ENCODE measurements around the gene NRDE2. TPM values are rescaled to one million over a fixed set of nuclear protein-coding genes. Genes with fewer than 3 reads are reported as not detected.

NRDE2 gene
- total RNA-seq, 1 experiment from 2014 or later, result 19.5 TPM

DNA sequence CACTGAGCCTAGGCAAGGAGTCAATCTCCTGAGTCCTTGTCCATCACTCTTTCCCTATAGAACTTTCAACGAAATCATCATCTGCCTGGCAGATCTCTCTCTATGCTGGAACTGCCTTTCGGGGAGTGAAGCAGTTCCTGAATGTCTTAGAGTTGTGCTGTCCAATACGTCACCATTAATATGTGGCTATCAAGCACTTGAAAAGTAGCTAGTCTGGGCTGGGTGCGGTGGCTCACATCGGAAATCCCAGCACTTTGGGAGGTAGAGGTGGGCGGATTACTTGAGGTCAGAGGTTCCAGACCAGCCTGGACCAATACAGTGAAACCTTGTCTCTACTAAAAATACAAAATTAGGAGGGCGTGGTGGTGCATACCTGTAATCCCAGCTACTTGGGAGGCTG lies 35.1 kb downstream of the NRDE2 start:
- Histone ChIP-seq H3K9me3 (ENCODE audit: low read length) (no peaks in the 10 kb centered on the region), H2AFZ (ENCODE audit: low read length) (no peak overlapping the region), H3K9ac (ENCODE audit: low read length) (no peak overlapping the region), H3K36me3 (ENCODE audit: insufficient read depth, low read length) (peaks cover 42% of the 10 kb centered on the region), H3K79me2 (ENCODE audit: low read length) (peaks cover 17% of the 10 kb centered on the region), H3K4me3 (ENCODE audit: low read length) (no peak overlapping the region), H3K9me2 (replicated peaks; ENCODE audit: insufficient read depth, low read length) (no peaks in the 10 kb centered on the region), H3K27ac (ENCODE audit: low read length) (no peak overlapping the region), H4K20me1 (ENCODE audit: insufficient read depth, low read depth, low read length) (0 out of 2 replicates have a peak, but pooled peaks cover 4% of the 10 kb centered on the region), H3K4me1 (ENCODE audit: low read length) (no peaks in the 10 kb centered on the region), H3K4me2 (ENCODE audit: low read depth, low read length, poor library complexity, severe bottlenecking) (no peak overlapping the region), H3K27me3 (ENCODE audit: low read length) (no peaks in the 10 kb centered on the region)
- DNase-seq, result no peak

DNA sequence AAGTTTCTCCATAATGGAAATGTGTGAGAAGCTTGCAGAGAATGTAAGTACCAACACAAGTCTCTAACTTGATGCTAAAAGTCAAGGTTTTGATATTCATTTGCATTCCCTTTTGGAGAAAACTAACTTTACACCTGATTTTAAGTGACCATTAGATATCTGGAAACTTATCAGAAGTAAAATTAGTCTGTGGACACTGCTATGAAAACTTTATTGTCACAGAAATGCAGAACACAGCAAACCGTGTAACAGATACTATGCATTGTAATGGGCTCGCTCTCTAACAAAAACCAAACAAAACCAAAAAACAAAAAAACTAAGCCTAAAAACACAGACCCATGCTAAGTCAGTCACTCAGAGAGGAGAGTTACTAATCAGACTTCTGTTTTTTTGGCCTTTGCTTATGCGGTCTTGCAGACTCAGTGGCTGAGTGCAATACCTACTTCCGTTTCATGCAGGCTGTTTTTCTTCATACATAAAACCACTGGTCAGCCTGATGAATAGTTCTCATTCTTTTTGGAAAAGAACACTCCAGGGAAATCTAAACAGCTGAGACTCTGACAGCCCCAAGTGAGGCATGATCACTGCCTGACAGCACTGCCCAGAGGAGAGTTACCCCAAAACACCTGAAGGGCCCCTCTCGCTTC lies 35.7 kb downstream of the NRDE2 start:
- Histone ChIP-seq H3K27me3 (ENCODE audit: low read length) (no peaks in the 10 kb centered on the region), H3K27ac (ENCODE audit: low read length) (no peak overlapping the region), H3K79me2 (ENCODE audit: low read length) (peaks cover 17% of the 10 kb centered on the region), H3K36me3 (ENCODE audit: insufficient read depth, low read length) (peaks cover 46% of the 10 kb centered on the region), H3K9me3 (ENCODE audit: low read length) (no peaks in the 10 kb centered on the region), H3K4me3 (ENCODE audit: low read length) (no peak overlapping the region), H3K4me2 (ENCODE audit: low read depth, low read length, poor library complexity, severe bottlenecking) (no peak overlapping the region), H3K9me2 (replicated peaks; ENCODE audit: insufficient read depth, low read length) (no peaks in the 10 kb centered on the region), H4K20me1 (ENCODE audit: insufficient read depth, low read depth, low read length) (no peaks in the 10 kb centered on the region), H3K4me1 (ENCODE audit: low read length) (no peaks in the 10 kb centered on the region), H3K9ac (ENCODE audit: low read length) (no peak overlapping the region), H2AFZ (ENCODE audit: low read length) (no peak overlapping the region)
- DNase-seq, result no peak

DNA sequence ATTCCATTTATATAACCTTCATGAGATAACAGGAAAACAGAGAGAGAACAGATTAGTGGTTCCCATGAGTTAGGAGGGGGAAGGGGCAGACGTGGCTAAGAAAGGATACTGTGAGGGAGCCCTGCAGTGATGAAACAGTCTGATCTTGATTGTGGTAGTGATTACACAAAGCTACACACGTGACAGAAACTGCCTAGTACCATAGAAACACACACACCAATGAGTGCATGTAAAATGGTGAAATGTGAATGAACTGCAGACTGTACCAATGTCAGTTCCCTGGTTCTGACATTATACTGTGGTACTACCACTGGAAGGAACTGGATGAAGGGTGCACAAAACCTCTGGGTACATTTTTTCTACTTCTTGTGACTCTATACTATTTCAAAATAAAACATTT lies 36.9 kb downstream of the NRDE2 start:
- Histone ChIP-seq H3K4me1 (ENCODE audit: low read length) (no peaks in the 10 kb centered on the region), H3K9ac (ENCODE audit: low read length) (no peak overlapping the region), H3K4me2 (ENCODE audit: low read depth, low read length, poor library complexity, severe bottlenecking) (no peak overlapping the region), H3K27me3 (ENCODE audit: low read length) (no peaks in the 10 kb centered on the region), H3K36me3 (ENCODE audit: insufficient read depth, low read length) (peaks cover 39% of the 10 kb centered on the region), H3K9me2 (replicated peaks; ENCODE audit: insufficient read depth, low read length) (no peaks in the 10 kb centered on the region), H3K4me3 (ENCODE audit: low read length) (no peak overlapping the region), H2AFZ (ENCODE audit: low read length) (no peak overlapping the region), H3K79me2 (ENCODE audit: low read length) (peaks cover 10% of the 10 kb centered on the region), H3K27ac (ENCODE audit: low read length) (no peak overlapping the region), H3K9me3 (ENCODE audit: low read length) (no peaks in the 10 kb centered on the region), H4K20me1 (ENCODE audit: insufficient read depth, low read depth, low read length) (no peaks in the 10 kb centered on the region)
- DNase-seq, result no peak

DNA sequence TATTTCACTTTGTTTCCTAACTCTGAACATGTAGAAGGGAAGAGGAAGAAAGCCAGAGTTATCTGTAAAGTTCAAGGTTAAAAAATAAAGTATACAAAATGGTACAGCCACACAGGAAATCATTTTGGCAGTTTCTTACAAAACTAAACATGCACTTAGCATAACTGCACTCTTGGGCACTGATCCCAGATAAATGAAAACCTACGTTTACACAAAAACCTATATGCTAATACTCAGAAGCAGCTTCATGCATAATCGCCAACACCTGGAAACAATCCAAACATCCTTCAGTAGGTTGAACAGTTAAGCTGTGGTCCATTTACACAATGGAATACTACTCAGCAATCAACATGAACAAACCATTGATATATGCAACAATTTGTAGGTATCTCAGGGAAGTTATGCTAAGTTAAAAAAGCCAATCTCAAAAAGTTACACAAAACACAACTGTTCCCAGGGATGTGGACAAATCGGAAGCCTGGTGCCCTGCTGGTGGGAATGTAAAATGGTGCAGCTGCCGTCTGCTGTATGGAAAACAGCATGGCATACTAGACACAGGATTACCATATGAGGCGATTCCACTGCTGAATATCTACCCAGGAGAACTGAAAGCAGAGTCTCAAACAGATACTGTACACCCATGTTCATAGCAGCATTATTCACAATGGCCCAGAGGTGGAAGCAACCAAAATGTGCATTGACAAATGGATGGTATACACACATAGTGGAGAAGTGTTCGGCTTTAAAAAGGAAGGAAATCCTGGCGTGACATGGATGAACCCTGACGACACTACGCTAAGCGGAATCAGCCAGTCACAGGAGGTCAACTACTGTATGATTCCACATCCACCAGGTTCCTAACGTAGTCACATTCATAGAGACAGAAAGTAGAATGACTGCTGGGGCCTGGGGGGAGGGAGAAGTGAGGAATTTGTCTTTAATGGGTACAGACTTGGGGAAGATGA lies 37.7 kb downstream of the NRDE2 start:
- no peak overlapping the region for H3K4me3 ChIP-seq (ENCODE audit: low read length)
- no peak for DNase-seq
- peaks cover 38% of the 10 kb centered on the region for H3K36me3 ChIP-seq (ENCODE audit: insufficient read depth, low read length)

DNA sequence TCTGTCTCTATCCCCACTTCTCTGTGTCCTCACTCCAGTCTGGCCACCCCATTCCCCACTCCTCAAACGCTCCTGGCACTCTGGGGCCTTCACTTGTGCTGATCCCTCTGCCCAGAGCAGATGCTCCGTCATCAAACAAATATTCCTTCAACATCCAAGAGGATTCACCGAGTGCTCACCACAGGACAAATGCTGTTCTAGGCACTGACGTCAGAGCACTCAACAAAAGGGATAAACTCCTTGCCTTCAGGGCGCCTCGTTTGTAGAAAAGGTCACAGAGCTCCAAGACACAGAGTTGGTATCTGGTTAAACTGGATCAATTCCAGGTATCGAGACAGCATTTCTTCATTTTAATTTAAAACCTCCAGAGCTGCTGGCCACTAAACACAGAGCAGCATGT lies 40.0 kb downstream of the NRDE2 start:
- Histone ChIP-seq H4K20me1 (ENCODE audit: insufficient read depth, low read depth, low read length) (no peaks in the 10 kb centered on the region), H2AFZ (ENCODE audit: low read length) (no peak overlapping the region), H3K4me2 (ENCODE audit: low read depth, low read length, poor library complexity, severe bottlenecking) (no peak overlapping the region), H3K4me3 (ENCODE audit: low read length) (no peak overlapping the region), H3K9me2 (replicated peaks; ENCODE audit: insufficient read depth, low read length) (no peaks in the 10 kb centered on the region), H3K36me3 (ENCODE audit: insufficient read depth, low read length) (peaks cover 35% of the 10 kb centered on the region), H3K4me1 (ENCODE audit: low read length) (no peaks in the 10 kb centered on the region), H3K79me2 (ENCODE audit: low read length) (peaks cover 9% of the 10 kb centered on the region; the same call in 1 of the 2 replicates), H3K27ac (ENCODE audit: low read length) (no peak overlapping the region), H3K27me3 (ENCODE audit: low read length) (no peaks in the 10 kb centered on the region), H3K9me3 (ENCODE audit: low read length) (no peaks in the 10 kb centered on the region), H3K9ac (ENCODE audit: low read length) (no peak overlapping the region)
- no peak for DNase-seq

More for the DNA sequence above, 37.7 kb downstream of the NRDE2 start:
- Histone ChIP-seq H3K79me2 (ENCODE audit: low read length) (peaks cover 9% of the 10 kb centered on the region; the same call in 1 of the 2 replicates), H3K9me2 (replicated peaks; ENCODE audit: insufficient read depth, low read length) (no peaks in the 10 kb centered on the region), H3K4me1 (ENCODE audit: low read length) (no peaks in the 10 kb centered on the region), H3K9ac (ENCODE audit: low read length) (no peak overlapping the region), H4K20me1 (ENCODE audit: insufficient read depth, low read depth, low read length) (no peaks in the 10 kb centered on the region), H2AFZ (ENCODE audit: low read length) (no peak overlapping the region), H3K9me3 (ENCODE audit: low read length) (no peaks in the 10 kb centered on the region), H3K4me2 (ENCODE audit: low read depth, low read length, poor library complexity, severe bottlenecking) (no peak overlapping the region), H3K27ac (ENCODE audit: low read length) (no peak overlapping the region), H3K27me3 (ENCODE audit: low read length) (no peaks in the 10 kb centered on the region)

DNA sequence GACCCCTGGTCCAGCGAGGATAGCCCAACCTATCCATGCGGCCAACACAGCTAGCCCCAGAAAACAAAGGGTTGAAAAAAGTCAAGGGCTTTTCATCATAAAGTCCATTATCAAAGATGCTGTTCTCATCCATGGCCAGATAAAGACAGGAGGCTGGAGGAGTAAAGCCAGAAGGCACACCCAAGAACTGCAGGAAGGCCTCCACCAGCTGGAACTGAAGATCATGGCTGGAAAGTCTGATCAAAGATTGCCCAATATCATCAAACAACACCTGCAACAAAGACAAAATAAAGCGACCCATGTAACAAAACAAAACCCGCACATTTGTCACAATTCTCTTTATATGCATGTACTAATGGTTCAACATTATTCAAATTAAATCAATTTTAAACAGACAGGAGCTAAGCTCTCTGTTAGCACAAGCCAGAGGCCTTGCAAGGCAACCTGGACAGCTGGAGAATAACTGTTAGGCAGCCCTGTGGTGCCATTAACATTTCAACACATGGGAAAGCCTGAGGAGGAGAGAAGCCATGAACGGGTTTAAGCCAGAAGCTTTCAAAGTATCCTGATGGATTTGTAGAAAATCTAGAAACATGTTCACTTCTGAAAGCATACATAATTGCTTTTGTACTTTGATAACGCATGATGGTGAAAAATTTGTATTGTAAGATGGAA lies 41.3 kb downstream of the NRDE2 start:
- DNase-seq, result no peak
- Histone ChIP-seq H3K27ac (ENCODE audit: low read length) (no peak overlapping the region), H3K79me2 (ENCODE audit: low read length) (peaks cover 9% of the 10 kb centered on the region), H3K9me3 (ENCODE audit: low read length) (no peaks in the 10 kb centered on the region), H3K4me1 (ENCODE audit: low read length) (no peaks in the 10 kb centered on the region), H3K9me2 (replicated peaks; ENCODE audit: insufficient read depth, low read length) (no peaks in the 10 kb centered on the region), H3K9ac (ENCODE audit: low read length) (no peak overlapping the region), H4K20me1 (ENCODE audit: insufficient read depth, low read depth, low read length) (no peaks in the 10 kb centered on the region), H3K4me3 (ENCODE audit: low read length) (no peak overlapping the region), H3K4me2 (ENCODE audit: low read depth, low read length, poor library complexity, severe bottlenecking) (no peak overlapping the region), H3K36me3 (ENCODE audit: insufficient read depth, low read length) (peaks cover 38% of the 10 kb centered on the region), H3K27me3 (ENCODE audit: low read length) (no peaks in the 10 kb centered on the region), H2AFZ (ENCODE audit: low read length) (no peak overlapping the region)

DNA sequence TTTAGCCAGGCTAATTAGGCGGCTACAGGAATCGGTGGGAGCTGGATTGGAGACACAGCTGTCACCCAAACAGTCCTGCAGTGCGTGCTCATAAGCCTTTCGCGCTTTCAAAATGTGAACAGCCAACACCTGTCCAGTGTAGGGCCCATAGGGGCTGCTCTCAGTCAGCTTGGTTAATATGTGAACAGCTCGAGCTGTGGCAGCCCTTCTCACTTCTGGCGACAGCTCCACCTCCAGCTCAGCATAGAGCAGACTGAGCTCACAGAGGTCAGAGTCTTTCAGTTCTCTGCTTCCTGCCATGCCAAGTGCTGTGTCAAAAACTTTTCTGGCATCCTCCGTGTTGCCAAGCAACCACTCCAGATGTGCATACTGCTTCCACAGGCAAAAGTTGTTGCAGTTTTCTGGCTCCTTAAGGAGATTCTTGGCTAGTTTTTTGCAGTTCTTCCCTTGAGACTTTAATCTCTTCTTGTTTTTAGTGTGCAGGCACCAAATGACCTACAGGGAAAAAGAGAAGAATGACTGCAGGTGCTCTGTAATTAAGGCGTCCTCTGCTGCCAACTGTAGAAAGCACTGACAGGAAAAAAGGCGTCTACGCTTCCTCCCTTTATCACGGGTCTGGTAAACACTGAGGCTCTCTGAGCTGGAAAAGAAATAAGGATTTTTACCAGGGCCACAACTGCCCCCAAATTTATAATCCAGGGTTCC lies 42.9 kb downstream of the NRDE2 start:
- Histone ChIP-seq H3K4me2 (ENCODE audit: low read depth, low read length, poor library complexity, severe bottlenecking) (no peak overlapping the region), H3K9ac (ENCODE audit: low read length) (no peak overlapping the region), H3K27ac (ENCODE audit: low read length) (no peak overlapping the region), H3K79me2 (ENCODE audit: low read length) (peaks cover 2% of the 10 kb centered on the region), H3K36me3 (ENCODE audit: insufficient read depth, low read length) (peaks cover 33% of the 10 kb centered on the region), H2AFZ (ENCODE audit: low read length) (no peak overlapping the region), H4K20me1 (ENCODE audit: insufficient read depth, low read depth, low read length) (no peaks in the 10 kb centered on the region), H3K9me2 (replicated peaks; ENCODE audit: insufficient read depth, low read length) (no peaks in the 10 kb centered on the region), H3K27me3 (ENCODE audit: low read length) (no peaks in the 10 kb centered on the region), H3K4me1 (ENCODE audit: low read length) (no peaks in the 10 kb centered on the region), H3K4me3 (ENCODE audit: low read length) (no peak overlapping the region), H3K9me3 (ENCODE audit: low read length) (no peaks in the 10 kb centered on the region)
- no peak for DNase-seq

Data from Karpas-422 (cell line).